Panc1 (cell line): ENCODE results near the gene CLDN5.

Experiments
- POLR2AphosphoS5 ChIP-seq: IDR thresholded peaks from 2 replicates; pipeline ENCODE4 v1.6.1; 2012; ENCODE audit warnings: mild to moderate bottlenecking, low read depth, low read length, moderate library complexity
- TCF7L2 ChIP-seq: IDR thresholded peaks from 2 replicates; pipeline ENCODE4 v1.6.1; 2011; ENCODE audit warnings: mild to moderate bottlenecking, low read depth, low read length, inconsistent platforms
- TF ChIP-seq, protein P1 (sequence below): fragments of 450-650 bp; IDR thresholded peaks from 2 replicates; pipeline ENCODE4 v1.5.1; 2017; ENCODE audit warnings: mild to moderate bottlenecking
- TF ChIP-seq, protein P2 (sequence below), 2 experiments: IDR thresholded peaks; 2 replicates each; pipeline ENCODE4 v1.6.1; 2011 to 2012; ENCODE audit warnings: low read depth in 2 of 2, control low read depth in 1 of 2, low read length in 1 of 2, mild to moderate bottlenecking in 1 of 2, moderate library complexity in 1 of 2; ENCODE audit not compliant: insufficient read depth in 1 of 2

DNA sequence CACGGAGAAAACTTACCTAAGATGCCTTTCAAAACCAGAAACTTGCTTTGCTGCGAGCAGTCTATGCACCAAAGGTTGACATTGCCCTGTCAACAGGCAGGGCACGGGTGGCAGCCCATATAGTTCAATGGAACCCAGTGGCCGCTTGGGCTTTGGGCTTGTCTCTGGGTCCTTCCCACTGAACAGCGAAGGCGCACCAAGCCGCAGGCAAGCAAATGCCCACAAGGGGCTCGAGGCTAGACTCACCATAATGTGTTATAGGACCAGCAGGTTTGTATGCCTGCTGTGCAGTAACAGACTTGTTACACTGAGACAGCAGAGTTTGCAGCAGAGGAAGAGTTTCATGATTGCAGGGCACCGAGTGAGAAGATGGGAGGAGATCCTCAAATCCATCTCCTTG lies 20.3 kb downstream of the CLDN5 start:
- TF ChIP-seq, protein P1, sequence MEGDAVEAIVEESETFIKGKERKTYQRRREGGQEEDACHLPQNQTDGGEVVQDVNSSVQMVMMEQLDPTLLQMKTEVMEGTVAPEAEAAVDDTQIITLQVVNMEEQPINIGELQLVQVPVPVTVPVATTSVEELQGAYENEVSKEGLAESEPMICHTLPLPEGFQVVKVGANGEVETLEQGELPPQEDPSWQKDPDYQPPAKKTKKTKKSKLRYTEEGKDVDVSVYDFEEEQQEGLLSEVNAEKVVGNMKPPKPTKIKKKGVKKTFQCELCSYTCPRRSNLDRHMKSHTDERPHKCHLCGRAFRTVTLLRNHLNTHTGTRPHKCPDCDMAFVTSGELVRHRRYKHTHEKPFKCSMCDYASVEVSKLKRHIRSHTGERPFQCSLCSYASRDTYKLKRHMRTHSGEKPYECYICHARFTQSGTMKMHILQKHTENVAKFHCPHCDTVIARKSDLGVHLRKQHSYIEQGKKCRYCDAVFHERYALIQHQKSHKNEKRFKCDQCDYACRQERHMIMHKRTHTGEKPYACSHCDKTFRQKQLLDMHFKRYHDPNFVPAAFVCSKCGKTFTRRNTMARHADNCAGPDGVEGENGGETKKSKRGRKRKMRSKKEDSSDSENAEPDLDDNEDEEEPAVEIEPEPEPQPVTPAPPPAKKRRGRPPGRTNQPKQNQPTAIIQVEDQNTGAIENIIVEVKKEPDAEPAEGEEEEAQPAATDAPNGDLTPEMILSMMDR: no peak
- TF ChIP-seq POLR2AphosphoS5 (no peak), TCF7L2 (no peak)
- TF ChIP-seq, protein P2, sequence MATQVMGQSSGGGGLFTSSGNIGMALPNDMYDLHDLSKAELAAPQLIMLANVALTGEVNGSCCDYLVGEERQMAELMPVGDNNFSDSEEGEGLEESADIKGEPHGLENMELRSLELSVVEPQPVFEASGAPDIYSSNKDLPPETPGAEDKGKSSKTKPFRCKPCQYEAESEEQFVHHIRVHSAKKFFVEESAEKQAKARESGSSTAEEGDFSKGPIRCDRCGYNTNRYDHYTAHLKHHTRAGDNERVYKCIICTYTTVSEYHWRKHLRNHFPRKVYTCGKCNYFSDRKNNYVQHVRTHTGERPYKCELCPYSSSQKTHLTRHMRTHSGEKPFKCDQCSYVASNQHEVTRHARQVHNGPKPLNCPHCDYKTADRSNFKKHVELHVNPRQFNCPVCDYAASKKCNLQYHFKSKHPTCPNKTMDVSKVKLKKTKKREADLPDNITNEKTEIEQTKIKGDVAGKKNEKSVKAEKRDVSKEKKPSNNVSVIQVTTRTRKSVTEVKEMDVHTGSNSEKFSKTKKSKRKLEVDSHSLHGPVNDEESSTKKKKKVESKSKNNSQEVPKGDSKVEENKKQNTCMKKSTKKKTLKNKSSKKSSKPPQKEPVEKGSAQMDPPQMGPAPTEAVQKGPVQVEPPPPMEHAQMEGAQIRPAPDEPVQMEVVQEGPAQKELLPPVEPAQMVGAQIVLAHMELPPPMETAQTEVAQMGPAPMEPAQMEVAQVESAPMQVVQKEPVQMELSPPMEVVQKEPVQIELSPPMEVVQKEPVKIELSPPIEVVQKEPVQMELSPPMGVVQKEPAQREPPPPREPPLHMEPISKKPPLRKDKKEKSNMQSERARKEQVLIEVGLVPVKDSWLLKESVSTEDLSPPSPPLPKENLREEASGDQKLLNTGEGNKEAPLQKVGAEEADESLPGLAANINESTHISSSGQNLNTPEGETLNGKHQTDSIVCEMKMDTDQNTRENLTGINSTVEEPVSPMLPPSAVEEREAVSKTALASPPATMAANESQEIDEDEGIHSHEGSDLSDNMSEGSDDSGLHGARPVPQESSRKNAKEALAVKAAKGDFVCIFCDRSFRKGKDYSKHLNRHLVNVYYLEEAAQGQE (IDR thresholded peaks at IDR 0.05; ENCODE audit: insufficient read depth in 1 of 2, low read depth in 2 of 2, low read length in 1 of 2): no peak
